NCI-H187 (cell line): ENCODE data around the gene KCNG1.
"Not testable (repeated sequence)": the region's sequence is repeated elsewhere in the genome, so short reads cannot be mapped to it uniquely, and the experiment has no call there.

Experiments used
- DNase-seq, 2 experiments: peaks; one replicate each; lab custom pipeline; 2025; lab: John Stamatoyannopoulos, UW

KCNG1 gene

GRCh38 chr20:50981714-50982048, 41.2 kb downstream of the KCNG1 start:
- DNase-seq, result no peak

- peak in 1 of 2 experiments; percentile 16 for DNase-seq
These were observed 41.8 kb downstream of the KCNG1 start for GRCh38 chr20:50980851-50981713.

GRCh38 chr20:50980071-50980681, 42.7 kb downstream of the KCNG1 start:
- no peak for DNase-seq

- DNase-seq, result not testable (repeated sequence)
These were observed 44.4 kb downstream of the KCNG1 start for GRCh38 chr20:50978533-50978932.

GRCh38 chr20:50977066-50978021, 45.6 kb downstream of the KCNG1 start:
- no peak for DNase-seq

- no peak for DNase-seq
These were observed 47.1 kb downstream of the KCNG1 start for GRCh38 chr20:50975701-50976330.

GRCh38 chr20:50969912-50970311, 53.0 kb downstream of the KCNG1 start:
- no peak for DNase-seq

GRCh38 chr20:50969435-50969834, 53.5 kb downstream of the KCNG1 start:
- DNase-seq, result no peak

GRCh38 chr20:50968289-50968688, 54.6 kb downstream of the KCNG1 start:
- no peak for DNase-seq

- DNase-seq, result no peak
These were observed 55.3 kb downstream of the KCNG1 start for GRCh38 chr20:50967586-50967985.

- no peak for DNase-seq
These were observed 63.3 kb downstream of the KCNG1 start for GRCh38 chr20:50959543-50960126.

GRCh38 chr20:50958615-50959542, 64.0 kb downstream of the KCNG1 start, which contains the start of gene MOCS3:
Gene MOCS3 (plus strand): TSS chr20:50958818. CDS start chr20:50958843, 25 bp downstream.
- peak; percentile 76 to 97 for DNase-seq

- DNase-seq, result peak in 1 of 2 experiments; percentile 76
These were observed 64.9 kb downstream of the KCNG1 start, which contains the start of gene DPM1 for GRCh38 chr20:50957798-50958614. Gene DPM1 (minus strand): TSS chr20:50958532. CDS start chr20:50958523, 9 bp downstream.

- DNase-seq, result no peak
These were observed 65.6 kb downstream of the KCNG1 start for GRCh38 chr20:50957276-50957675.

- DNase-seq, result no peak
These were observed 69.1 kb downstream of the KCNG1 start for GRCh38 chr20:50953821-50954220.
